ENCODE measurements around the gene ITFG2.

GRCh38 chr12:2773199-2773875, 39.1 kb upstream of the ITFG2 start:
- TF ChIP-seq CTCF (IDR thresholded peaks at IDR 0.05; ENCODE audit: low read depth, low read length, poor library complexity, severe bottlenecking) (no peak), EZH2phosphoT487 (IDR thresholded peaks at IDR 0.05; ENCODE audit: borderline replicate concordance, low read length) (no peak)

Measured in DOHH2 (cell line).